PFSK-1 (cell line): Measurements from ENCODE around the gene ELAVL2.

Experiments
- POLR2AphosphoS5 ChIP-seq: IDR thresholded peaks from 2 replicates; pipeline ENCODE4 v1.6.1; 2012; ENCODE audit warnings: low read depth, mild to moderate bottlenecking, control low read depth, low read length, moderate library complexity
- TAF1 ChIP-seq: IDR thresholded peaks from 2 replicates; pipeline ENCODE4 v1.6.1; 2012; ENCODE audit warnings: low read length, control low read depth, borderline replicate concordance; ENCODE audit not compliant: insufficient read depth

DNA sequence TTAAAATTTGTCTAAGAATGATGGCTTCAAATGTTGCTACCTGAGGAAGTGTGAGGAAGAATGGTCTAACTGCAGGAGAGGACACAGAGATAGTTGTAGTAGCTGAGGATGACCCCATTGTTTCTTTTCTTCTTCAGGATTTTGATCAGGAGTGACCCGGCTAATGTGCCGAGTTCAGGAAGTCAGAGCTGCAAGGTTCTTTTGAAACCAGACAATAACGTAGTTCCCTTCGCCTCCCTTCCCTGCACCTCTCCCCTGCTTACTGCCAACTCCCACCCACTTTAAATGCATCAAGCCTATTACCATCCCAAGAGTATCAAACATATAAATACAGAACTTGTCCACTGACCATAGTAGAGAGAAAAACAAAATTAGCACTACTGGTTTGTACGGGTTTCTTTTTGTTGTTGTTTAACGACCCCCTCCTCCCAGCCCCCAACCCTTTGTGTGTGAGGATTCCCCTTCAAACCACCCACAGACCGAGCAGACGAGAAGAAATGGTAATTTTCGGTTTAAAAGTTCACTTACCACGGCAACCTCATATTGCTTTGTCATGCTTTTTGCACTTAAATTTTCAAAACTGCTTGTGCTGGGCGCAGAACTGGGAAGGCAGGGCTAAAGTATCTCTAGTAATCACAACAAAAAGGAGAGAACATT is 23.5 kb upstream of the ELAVL2 start:
- TF ChIP-seq TAF1, result no peak
- TF ChIP-seq POLR2AphosphoS5, result no peak
